8988T (cell line): ENCODE measurements around the gene TANGO6.

Experiments used
- DNase-seq: peaks from one replicate; pipeline ENCODE4 v3.0.0; 2011

Gene TANGO6

DNA sequence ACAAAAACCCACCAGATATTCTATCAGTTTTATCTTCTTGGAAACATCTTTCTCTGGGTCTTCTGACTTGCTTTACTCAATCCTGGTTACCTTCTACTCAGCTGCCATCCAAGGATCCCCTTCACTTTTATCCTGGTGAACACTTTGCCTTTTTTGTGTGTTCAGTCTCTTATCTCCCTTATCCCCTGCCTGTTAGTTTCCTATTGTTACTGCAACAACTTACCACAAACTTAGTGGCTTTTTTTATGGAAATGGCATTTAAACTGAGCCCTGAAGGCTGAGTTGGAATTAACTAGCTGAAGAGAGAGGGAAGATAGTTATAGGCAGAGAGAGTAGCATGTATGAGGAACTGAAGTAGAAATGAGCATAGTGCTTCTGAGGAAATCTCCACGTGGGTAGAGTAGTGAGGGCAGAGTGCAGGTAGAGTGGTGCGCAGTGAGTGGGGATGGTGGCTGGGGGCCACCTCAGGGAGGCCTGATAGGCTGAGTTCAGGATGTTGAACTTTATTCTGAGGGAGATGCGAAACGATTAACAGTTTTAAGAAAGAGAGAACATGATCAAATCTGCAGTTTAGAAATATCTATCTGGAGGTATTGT lies 26.3 kb downstream of the TANGO6 start:
- no peak for DNase-seq

DNA sequence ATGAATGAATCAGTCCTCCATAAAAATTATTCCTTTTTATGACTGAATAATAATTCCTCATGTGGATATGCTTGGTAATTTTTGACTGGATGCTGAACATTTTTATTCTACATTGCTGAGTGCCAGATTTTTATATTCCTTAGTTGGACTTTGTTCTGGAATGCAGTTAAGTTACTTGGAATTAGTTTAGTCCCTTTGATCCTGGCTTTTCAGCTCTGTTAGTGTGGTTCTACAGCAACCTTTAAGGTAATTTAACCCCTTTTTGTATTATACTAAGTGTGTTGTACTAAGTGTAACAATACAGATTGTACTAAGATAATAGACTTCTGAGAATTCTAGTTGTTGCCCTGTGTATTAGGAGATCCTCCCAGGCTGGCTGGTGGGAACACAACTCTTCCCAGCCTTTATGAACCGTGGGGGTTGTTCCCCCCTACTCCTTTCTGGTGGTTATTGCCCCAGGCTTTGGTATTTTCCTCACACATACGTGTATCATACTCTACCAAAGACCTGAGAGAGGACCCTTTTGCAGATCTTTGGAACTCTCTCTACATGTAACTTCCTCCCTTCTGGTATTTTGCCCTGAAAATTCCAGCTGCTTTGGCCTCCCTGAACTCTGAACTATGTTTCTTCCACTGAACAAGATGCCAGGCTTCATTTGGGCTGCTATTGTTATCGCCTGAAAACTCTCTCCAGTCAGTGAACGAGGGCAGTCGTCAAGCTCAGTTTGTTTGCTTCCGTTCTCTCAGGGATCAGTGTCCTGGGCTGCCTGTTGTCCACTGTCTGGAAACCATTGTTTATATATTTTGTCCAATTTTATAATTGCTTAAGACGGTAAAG lies 30.5 kb downstream of the TANGO6 start:
- DNase-seq, result no peak

DNA sequence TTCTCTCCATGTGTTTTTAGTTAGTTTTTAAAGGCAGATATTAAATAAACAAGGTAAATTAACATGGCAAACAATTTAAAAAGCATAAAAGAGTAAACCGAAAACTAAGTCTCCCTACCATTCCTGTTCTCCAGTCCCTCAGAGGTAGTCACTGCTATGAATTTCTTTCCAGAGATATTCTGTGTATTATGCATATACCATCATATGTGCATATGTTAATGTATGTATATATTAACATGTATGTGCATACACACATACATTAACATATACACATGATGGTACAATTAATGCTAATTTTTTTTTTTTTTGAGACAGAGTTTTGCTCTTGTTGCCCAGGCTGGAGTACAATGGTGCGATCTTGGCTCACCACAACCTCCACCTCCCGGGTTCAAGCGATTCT lies 32.5 kb downstream of the TANGO6 start:
- DNase-seq, result no peak

DNA sequence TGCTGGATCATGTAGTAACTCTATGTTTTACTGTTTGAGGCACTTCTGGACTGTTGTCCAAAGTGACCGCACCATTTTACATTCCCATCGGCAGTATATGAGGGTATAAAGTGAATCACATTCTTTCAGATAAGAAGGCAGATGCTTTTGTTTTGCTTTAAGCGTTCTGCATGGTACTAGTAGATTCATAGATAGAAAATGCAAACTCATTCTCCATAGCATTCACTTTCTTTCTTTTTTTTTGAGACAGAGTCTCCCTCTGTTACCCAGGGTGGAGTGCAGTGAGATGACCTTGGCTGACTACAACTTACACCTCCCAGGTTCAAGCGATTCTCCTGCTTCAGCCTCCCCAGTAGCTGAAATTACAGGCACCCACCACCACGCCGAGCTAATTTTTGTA lies 40.4 kb downstream of the TANGO6 start:
- DNase-seq, result no peak

DNA sequence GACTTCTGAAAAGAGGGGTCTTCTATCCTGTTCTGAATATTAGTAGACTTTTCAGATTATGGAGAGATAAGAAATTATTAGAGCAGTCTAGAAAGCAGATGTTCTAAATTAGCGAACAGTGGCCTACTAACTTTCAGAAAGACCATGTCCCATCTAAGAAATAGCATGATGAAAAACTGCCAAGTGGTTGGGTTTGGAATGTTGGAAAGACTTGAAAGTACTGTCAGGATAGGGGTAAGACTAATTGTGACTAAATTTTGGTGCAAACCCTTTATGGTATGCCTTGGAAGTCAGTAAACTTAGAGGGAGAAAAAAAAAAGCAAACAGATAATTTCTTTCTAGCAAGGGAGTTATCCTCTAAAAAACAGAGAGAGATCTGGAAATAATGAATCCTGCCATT lies 41.1 kb downstream of the TANGO6 start:
- no peak for DNase-seq

DNA sequence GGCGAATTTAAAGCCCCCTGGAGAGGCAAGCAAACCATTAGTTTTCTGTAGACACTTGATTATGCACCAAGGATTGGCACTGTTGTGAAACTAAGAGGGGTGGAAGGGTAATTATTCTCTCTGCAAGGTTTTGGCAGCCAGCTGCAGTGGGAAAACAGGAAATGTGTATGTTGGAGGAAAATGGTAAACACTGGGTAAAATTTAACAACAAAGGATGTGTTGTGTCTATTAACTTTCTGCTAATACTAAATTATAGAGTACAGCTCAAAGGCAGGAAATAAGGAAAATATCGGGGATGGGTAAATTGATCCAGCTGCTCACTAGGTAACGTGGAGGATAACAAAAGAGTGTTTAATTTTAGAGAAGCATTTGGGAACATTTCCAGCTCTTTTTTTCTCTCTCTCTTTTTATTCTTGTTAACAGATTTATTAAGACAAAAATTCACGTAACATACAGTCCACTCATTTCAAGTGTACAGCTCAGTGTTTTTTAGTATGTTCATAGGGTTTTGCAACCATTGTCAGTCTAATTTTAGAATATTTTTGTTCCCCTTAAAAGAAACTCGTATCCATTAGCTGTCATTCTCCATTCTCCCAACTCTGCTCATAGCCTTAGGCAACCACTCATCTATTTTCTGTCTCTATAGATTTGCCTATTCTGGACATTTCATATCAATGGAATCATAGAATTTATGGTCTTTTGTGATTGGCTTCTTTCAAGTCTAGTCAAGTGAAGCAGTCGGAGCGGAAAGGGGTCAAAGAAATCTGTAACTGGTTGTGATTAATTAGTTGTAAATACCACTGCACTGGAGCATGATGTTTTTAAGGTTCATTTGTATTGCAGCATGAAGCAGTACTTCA lies 41.8 kb downstream of the TANGO6 start:
- no peak for DNase-seq

DNA sequence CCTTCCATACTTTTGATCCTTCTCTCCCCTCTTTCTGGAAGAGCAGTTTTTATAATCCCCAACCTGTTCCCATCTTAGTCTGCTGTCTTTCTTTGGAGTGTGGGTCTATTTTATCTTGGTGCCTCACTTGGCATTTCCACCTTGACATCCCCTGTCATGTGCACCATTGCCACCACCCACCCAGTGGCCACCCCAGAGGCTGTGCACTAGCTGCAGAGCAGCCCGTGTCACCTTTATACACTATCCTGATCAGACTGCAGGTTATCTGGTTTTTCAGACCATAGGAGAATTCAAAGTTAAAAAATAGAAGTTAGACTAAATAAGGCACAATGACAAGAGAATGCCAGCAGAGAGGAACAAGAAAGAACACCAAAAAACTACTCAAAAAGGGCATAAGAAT lies 43.8 kb downstream of the TANGO6 start:
- no peak for DNase-seq

DNA sequence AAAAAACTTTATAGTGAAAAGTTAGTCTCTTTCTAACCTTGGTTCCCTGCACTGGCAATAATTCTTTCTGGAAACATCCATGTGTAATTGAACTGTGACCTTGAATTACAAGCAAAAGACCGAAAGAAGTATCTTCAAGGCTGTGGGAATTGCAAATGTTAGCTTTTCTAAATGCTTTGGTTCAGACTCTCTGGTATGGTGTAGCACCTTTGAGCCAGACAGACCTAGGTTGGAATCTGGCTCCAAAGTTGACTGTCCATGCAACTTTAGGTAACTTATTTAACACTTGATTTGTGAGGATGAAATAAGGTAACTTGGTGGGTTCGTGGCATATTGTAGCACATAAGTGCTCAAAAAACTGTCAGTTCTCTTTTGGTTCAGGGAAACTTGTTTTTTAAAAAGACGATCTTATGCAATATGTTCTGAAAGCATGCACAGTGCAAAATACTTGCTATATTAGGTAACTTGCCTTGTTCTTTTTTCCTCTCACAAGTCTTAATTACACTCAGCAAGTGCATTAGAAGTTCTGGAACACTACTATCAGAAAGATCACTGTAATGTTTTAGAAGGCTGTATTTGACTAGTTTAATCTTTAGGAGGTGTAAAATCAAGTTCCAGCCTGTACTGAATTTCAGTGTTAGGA lies 46.3 kb downstream of the TANGO6 start:
- DNase-seq, result no peak

DNA sequence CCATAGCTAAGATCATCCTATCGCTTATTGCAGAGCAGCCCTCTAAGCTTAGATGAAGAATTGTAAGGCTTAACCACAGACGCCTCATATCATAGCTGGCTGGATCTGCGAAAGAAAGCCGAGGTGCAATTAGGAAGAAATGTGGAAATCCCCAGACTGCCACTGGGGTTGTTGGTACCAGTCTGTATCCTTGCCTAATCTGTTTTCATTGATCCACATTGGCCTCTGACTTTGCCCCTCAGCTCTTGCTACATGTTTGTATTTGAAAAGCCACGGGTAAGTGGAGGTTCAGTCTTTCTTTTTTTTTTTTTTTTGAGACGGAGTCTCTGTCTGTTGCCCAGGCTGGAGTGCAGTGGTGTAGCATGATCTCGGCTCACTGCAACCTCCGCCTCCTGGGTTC lies 48.9 kb downstream of the TANGO6 start:
- DNase-seq, result no peak

DNA sequence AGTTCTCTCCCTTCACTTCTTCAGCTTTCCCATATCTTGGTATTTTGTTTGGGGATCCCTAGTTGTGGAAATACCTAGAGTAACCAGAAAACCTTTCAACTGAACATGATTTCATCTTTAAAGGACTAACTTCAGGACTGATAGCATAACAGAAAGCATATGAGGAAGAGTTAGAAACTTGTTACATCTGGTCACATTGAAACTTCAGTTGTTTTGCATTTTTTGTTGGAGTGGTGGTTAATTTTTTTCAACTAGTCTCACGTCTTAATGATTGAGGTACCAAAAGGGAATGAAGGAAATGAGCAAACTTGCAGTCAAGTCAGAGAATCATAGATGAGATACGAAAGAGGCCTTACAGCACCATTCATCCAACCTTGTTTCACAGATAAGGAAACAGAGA lies 49.6 kb downstream of the TANGO6 start:
- DNase-seq, result no peak

DNA sequence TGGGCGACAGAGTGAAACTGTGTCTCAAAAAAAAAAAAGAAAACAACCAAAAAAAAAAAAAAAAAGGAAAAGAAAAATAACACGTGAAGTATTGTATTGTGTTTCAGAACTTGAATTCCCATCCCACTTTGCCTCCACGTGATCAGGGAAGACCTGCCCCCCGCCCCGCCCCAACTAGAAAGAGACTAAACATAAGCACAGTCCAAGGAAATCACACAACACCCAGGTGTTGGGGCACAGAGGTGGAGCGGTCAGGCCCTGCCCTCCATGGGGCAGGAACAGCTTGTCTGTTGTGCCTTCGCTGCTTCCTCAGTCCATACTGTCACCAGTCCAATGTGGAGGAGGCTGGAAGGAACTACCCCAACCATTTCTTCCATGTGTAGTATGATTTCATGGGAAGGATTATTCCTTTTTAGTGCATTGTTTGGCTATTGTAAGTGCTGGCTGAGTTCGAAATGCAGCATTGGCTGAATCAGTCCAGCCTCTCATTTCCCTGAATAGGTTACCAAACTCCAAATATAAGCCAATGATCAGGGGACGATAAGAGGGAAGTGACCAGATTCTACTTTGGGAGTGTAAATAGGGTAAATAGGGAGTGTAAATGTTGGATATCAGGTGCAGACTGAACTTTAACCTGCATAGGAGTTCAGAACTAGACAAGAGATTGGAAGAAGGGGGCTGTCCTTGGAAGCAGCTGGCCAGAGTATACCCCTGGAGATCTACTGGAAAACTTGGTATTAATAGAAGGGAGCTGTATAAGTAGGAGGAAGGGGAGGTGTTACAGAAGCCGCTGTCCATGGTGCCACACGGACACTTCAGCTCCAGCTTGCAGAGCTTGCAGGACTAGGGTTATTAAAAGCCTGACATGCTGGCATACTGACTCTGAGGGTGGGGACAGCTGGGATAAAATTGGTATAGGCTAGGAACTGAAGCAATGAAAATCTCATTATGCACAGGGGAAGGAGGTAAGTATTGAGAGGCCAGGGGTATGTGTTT lies 50.7 kb downstream of the TANGO6 start:
- no peak for DNase-seq

DNA sequence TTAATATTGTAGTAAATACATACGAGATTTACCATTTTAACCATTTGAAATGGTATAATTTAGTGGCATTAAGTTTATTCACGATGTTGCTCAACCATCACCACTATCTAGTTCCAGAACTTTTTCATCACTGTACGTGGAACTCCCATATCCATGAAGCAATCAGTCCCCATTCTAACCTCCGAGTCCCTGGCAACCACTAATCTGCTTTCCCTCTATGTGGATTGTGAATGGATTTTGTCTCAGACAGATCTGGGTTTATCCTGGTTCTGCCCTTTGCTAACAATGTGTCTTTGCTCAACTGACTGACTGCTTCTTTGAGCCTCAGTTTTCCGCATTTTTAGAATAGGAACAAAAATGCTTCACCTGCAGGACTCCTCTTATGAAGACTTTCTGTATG lies 51.4 kb downstream of the TANGO6 start:
- DNase-seq, result no peak

DNA sequence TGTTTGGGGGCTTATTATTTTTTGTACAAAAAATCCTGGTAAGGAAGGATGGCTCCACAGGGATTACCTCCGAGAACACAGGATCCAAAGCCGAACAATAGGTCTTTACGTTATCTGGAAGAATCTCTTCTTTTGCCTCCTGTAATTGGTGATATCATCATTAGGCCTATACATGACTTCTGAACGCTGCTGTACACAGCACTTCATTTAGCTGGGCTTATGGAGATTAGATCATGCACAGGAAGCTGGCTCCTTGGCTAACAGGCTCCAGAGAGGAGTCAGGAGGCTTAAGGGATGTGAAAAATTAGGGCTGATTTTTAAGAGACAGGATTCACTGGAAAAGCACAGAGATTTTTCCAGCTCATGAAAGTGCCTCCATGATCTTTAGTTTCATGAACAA lies 54.7 kb downstream of the TANGO6 start:
- DNase-seq, result no peak

DNA sequence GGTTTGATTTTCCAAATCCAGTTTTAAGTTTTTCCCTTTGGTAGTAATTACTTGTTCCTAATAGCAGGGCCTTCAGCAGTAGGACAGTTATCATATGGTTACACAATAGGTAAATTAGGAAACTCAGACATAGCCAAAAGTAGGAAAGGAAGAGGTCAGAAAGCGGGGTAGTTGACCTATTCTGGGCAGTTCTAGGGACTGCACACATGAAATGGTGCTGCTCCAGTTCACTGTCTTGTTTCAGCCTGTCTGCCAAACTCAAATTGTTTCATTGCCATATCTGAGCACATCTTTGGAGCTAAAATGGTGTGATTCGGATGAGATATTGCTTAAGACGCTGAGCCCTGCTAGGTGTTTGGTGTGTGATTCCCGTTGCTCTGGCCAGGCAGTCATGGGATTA lies 56.7 kb downstream of the TANGO6 start:
- DNase-seq, result no peak

DNA sequence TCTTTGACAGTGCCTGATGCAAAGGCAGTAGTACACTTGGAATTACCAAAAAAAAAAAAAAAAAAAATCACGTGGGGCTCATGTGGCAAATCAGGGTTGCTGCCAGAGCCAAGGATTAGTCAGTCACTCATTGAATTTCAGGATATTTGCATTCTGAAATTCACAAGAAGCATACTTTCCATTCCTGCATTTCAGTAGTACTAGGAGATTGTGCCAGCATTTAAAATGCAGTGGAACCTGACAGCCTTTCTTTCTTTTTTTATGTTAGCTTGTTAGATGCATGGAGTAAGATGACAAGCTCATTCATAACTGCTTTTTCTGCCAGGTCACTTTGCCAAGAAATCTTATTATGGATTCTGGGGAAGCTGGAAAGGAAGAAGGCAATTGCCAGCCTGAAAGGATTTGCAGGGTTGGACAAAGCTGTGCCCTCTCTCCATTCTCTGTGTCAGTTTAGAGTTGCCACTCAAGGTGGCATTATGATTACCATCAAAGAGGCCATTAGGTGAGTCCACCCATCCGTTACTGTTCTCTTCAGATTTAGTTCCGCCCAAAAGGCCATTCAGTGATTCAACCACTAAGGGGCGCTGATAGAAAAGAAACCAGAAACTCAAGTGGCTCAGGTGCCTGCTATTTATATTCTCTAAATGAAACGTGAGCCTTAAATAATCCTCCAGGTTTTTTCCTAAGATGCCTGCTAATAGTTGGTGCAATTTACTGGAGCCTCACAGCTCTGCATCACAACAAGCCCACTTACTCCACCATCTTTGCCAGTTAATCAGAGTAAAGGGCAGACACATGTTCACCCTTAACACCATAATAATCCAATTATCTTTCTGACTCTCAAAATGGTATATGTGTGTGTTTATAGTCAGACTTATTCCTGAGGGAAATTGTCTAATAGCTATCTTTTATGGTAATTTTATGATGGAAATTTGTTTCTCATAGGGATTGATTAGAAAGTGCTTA lies 59.0 kb downstream of the TANGO6 start:
- DNase-seq, result no peak

DNA sequence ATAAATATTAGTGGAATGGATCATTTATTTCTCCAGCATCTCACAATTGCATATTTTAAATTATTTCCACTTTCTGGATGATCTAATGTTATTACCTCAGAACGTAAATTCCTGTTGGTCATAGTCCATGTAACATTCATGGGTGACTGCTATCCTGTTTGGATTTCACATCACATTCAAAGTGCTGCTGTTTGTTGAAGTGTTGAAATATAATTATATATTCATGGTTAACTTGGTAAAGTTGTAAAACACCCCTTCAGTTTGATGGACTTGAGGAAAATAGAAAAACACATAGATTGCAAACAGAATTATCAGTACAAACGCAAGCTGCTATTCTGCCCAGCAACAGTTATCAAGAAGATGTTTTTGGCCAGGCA lies 59.6 kb downstream of the TANGO6 start:
- no peak for DNase-seq

DNA sequence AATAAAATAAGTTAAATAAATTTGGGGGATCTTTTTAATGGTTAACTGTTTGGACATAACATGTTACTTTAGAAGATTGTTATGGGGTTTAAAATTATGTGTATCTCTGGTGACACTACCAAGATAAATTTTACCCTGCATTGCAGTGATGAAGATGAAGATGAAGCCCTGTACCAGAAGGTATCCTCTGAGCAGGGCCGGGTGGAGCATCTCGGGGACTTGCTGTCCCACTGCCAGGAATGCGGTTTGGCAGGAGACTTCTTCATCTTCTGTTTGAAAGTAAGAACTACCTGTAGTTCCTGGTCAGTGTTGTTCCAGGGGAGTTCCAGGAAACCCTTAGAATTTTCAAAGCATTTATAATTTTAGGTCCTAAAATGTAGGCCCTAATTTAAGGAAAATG lies 64.0 kb downstream of the TANGO6 start:
- no peak for DNase-seq

DNA sequence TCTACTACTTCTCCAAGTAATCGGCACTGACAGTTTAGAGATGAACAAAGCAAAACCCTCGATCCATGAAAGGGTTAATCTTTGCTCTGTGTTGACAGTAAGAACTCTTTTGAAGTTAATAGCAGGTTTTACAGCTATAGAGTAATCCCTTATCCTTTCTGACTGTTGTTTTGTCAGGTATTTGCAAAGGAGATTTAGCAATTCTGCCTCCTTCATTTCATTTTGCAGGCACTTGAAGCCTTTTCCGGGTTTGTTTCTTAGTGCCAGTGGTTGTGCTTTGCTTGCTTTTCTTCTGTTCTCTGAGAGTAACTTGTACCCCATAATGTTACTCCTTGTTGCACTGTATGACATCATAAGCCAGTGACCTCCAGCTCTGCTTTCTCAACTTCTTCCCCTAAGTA lies 64.5 kb downstream of the TANGO6 start:
- no peak for DNase-seq

DNA sequence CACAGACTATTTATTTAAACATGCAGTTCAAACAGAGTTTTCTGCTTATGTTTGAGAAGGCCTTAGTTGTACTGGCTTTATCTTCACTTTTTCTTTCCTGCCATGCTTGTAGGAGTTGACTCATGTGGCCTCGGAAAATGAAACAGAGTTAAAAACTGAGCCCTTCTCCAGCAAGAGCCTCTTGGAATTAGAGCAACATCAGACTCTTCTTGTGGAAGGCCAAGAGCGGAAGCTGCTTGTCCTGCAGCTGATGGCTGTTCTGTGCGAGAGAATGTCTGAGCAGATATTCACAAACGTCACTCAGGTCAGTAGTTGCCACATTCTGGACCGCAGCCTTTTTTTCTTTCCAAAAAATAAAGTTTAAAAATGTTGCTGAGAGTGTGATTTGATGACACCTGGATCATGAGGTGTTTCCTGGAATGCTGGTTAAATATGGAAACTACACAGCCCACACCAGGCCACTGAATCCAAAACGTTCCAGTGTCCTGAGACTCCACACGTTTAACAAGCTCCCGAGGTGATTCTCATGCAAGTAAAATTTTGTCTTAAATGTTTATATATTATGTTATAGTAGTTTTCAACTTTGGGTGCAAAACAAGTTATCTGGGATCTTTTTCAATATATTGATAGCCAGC lies 65.9 kb downstream of the TANGO6 start:
- DNase-seq, result no peak

DNA sequence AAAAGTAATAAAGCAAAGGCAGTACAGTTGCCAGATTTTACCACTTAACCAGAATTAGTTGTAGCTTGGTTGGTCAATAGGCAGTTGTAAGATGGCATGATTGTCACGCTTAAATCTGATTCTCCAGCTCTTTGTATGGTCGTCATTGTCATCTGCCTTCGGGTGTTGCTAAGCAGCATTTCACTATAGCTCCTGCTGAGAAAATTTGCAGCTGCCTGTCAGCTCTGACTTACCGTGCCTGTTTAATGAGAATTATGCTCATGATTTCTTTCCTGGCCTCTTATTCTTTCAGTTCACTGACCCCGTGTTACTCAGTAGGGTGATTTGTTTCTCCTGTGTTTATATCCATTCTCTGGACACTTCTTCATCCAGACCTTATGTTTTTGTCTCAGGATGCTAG lies 66.7 kb downstream of the TANGO6 start:
- no peak for DNase-seq
